Measurements from ENCODE around the gene CXCR4.

The CXCR4 gene

DNA sequence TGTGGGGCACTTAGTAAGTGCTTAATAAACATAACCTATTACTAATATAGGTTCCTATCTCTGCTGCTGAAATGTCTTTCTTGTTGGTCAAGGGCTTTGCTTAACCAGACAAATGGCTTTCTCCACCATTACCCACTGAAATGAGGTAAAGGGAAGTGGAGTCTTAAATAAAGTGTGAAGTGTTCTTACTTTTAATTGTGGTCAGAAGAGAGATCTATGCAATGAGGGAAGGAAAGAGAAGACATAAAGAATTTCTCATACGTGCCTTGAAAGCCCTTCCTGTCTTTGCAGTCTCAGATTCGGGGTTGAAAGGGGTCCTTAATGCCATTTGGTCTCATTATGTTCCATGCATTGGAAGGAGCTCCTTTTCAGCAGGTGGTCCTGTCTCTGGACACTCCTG is 6.9 kb upstream of the CXCR4 start:
- Histone ChIP-seq H3K36me3 (no peaks in the 10 kb centered on the region), H3K27me3 (peaks cover 0 to 45% (median 8%) of the 10 kb centered on the region in 11 experiments; a peak in 11 of 22 replicates), H3K9me3 (replicated peaks in 1 of 11) (peaks cover 0 to 3% (median 0%) of the 10 kb centered on the region in 11 experiments; a peak in 1 of 22 replicates), H3K27ac (no peak overlapping the region), H3K9ac (no peak overlapping the region), H3K4me2 (peak overlapping the region; percentile 58 to 88 (median 81); a peak in 21 of 22 replicates), H4K20me1 (no peaks in the 10 kb centered on the region), H3K4me3 (no peak overlapping the region), H3K4me1 (peaks cover 33 to 78% (median 63%) of the 10 kb centered on the region in 10 experiments)
- no peak for TF ChIP-seq Cebpa-rat (IDR thresholded peaks at IDR 0.05)

DNA sequence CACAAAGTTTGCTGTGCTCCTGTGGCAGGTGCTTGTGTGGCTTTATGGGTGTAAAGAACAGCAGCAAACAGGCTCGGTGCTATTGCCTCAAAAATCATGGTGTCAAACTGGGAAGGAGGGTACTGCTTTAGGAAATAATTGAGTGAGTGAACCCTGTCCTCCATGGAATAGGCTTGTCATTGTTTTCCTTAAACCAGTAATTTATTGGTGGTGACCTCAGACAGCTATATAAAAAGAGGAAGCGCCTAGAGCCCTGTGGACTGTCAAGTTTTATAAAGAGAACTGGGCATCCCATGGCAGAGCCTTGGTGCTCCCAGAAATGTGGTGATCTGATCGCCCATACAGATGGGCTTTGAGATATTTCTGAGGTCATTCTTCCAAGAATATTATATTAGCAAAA is 4.7 kb upstream of the CXCR4 start:
- no peak for TF ChIP-seq Cebpa-rat (IDR thresholded peaks at IDR 0.05)
- Histone ChIP-seq H3K4me3 (no peak overlapping the region), H3K9ac (no peak overlapping the region), H3K36me3 (no peaks in the 10 kb centered on the region), H3K4me2 (peak overlapping the region in 7 of 11 experiments; percentile 2 to 56 (median 23); a peak in 8 of 22 replicates), H4K20me1 (no peaks in the 10 kb centered on the region), H3K9me3 (replicated peaks in 1 of 11) (no peaks in the 10 kb centered on the region), H3K4me1 (peaks cover 33 to 65% (median 57%) of the 10 kb centered on the region in 10 experiments), H3K27ac (no peak overlapping the region), H3K27me3 (peaks cover 0 to 35% (median 0%) of the 10 kb centered on the region in 11 experiments; a peak in 9 of 22 replicates)

GRCh38 chr2:136121204-136121910 is 3.4 kb upstream of the CXCR4 start:
- Histone ChIP-seq H3K4me3 (no peak overlapping the region), H3K36me3 (0 out of 22 replicates have a peak, but pooled peaks cover 0 to 4% (median 0%) of the 10 kb centered on the region in 11 experiments), H4K20me1 (peaks cover 5 to 12% (median 10%) of the 10 kb centered on the region in 11 experiments; a peak in 12 of 22 replicates), H3K27me3 (peaks cover 0 to 23% (median 0%) of the 10 kb centered on the region in 11 experiments; a peak in 8 of 22 replicates), H3K9me3 (replicated peaks in 1 of 11) (no peaks in the 10 kb centered on the region), H3K9ac (no peak overlapping the region), H3K27ac (no peak overlapping the region), H3K4me1 (peaks cover 27 to 52% (median 44%) of the 10 kb centered on the region in 10 experiments), H3K4me2 (no peak overlapping the region; a peak in 1 of 22 replicates)
- no peak for TF ChIP-seq Cebpa-rat (IDR thresholded peaks at IDR 0.05)

GRCh38 chr2:136119717-136120675 is 2.0 kb upstream of the CXCR4 start:
- H3K4me2 ChIP-seq: peak overlapping the region; percentile 87 to 99 (median 97)

GRCh38 chr2:136118819-136119716 is 1.1 kb upstream of the CXCR4 start:
- Histone ChIP-seq H3K9ac (peak overlapping the region; percentile 77 to 93 (median 90)), H3K27me3 (no peaks in the 10 kb centered on the region; a peak in 1 of 22 replicates)

More at GRCh38 chr2:136119717-136120675, 2.0 kb upstream of the CXCR4 start:
- TF ChIP-seq Cebpa-rat (IDR thresholded peaks at IDR 0.05): no peak
- Histone ChIP-seq H3K4me1 (peaks cover 24 to 49% (median 41%) of the 10 kb centered on the region in 10 experiments), H3K36me3 (peaks cover 3 to 12% (median 8%) of the 10 kb centered on the region in 11 experiments; a peak in 21 of 22 replicates), H3K27ac (peak overlapping the region in 9 of 11 experiments; percentile 49 to 91 (median 87); a peak in 19 of 22 replicates), H3K4me3 (peak overlapping the region; percentile 67 to 94 (median 89)), H4K20me1 (peaks cover 11 to 25% (median 21%) of the 10 kb centered on the region in 11 experiments; a peak in 20 of 22 replicates), H3K9ac (peak overlapping the region; percentile 67 to 93 (median 89); a peak in 21 of 22 replicates), H3K27me3 (peaks cover 0 to 9% (median 0%) of the 10 kb centered on the region in 11 experiments; a peak in 6 of 22 replicates), H3K9me3 (replicated peaks in 1 of 11) (no peaks in the 10 kb centered on the region)

DNA sequence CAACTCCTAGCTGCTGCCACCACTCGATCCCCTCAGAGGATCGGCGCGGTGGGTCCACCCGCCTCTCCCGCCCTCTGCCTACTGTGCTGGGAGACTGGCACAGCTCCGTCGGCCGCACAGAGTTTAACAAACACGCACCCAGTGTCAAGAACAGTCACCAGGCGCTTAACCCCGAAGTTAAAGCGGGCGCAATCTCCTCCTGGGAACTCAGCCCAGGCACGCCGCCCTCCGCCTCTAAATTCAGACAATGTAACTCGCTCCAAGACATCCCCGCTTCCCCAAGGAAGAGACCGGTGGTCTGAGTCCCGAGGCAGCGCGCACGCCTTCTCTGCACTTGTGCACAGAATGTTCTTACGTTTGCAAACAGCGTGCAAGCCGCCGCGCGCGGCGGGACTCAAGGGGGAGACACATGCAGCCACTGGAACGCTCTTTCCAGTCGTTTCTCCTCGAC is 533 bp downstream of the CXCR4 start:
- H3K4me3 ChIP-seq: peak overlapping the region; percentile 67 to 94 (median 89)
- H3K27ac ChIP-seq: peak overlapping the region; percentile 65 to 91 (median 87); a peak in 21 of 22 replicates
- peak overlapping the region; percentile 77 to 93 (median 90) for H3K9ac ChIP-seq
- H3K4me1 ChIP-seq: peaks cover 34 to 58% (median 49%) of the 10 kb centered on the region in 10 experiments
- TF ChIP-seq Cebpa-rat (IDR thresholded peaks at IDR 0.05): no peak
- H3K27me3 ChIP-seq: no peaks in the 10 kb centered on the region
- H3K4me2 ChIP-seq: peak overlapping the region; percentile 87 to 99 (median 96)
- peaks cover 15 to 36% (median 30%) of the 10 kb centered on the region in 11 experiments for H3K36me3 ChIP-seq
- peaks cover 15 to 47% (median 37%) of the 10 kb centered on the region in 11 experiments; a peak in 20 of 22 replicates for H4K20me1 ChIP-seq
- H3K9me3 ChIP-seq (replicated peaks in 1 of 11): no peaks in the 10 kb centered on the region

More at GRCh38 chr2:136118819-136119716, 1.1 kb upstream of the CXCR4 start:
- Histone ChIP-seq H3K9me3 (replicated peaks in 1 of 11) (no peaks in the 10 kb centered on the region), H3K4me3 (peak overlapping the region; percentile 67 to 94 (median 89)), H3K36me3 (peaks cover 10 to 22% (median 18%) of the 10 kb centered on the region in 11 experiments), H3K27ac (peak overlapping the region; percentile 46 to 91 (median 87); a peak in 20 of 22 replicates), H3K4me2 (peak overlapping the region; percentile 87 to 99 (median 97)), H3K4me1 (peaks cover 30 to 49% (median 42%) of the 10 kb centered on the region in 10 experiments), H4K20me1 (peaks cover 15 to 34% (median 30%) of the 10 kb centered on the region in 11 experiments; a peak in 20 of 22 replicates)
- TF ChIP-seq Cebpa-rat (IDR thresholded peaks at IDR 0.05): no peak

- Histone ChIP-seq H4K20me1 (peaks cover 15 to 49% (median 37%) of the 10 kb centered on the region in 11 experiments; a peak in 20 of 22 replicates), H3K27ac (peak overlapping the region; percentile 65 to 91 (median 87); a peak in 21 of 22 replicates), H3K4me3 (peak overlapping the region; percentile 67 to 94 (median 89)), H3K9ac (peak overlapping the region; percentile 77 to 93 (median 90)), H3K4me2 (peak overlapping the region; percentile 87 to 99 (median 96)), H3K9me3 (replicated peaks in 1 of 11) (no peaks in the 10 kb centered on the region), H3K4me1 (peaks cover 37 to 62% (median 49%) of the 10 kb centered on the region in 10 experiments), H3K27me3 (no peaks in the 10 kb centered on the region), H3K36me3 (peaks cover 15 to 37% (median 30%) of the 10 kb centered on the region in 11 experiments)
- TF ChIP-seq Cebpa-rat (IDR thresholded peaks at IDR 0.05): no peak
Measured at GRCh38 chr2:136116813-136117390, 1.0 kb downstream of the CXCR4 start.

All from BLaER1 treated with 17β-estradiol and CSF1 and Interleukin-3, amounts not matched to agents 10 nM and 100 nM (cell line).